ENCODE measurements around the gene CHIC2.

CHIC2 gene

GRCh38 chr4:54093324-54094240 lies 29.2 kb upstream of the CHIC2 start:
- FAIRE-seq (no peak), DNase-seq (ENCODE audit: insufficient read length, low spot score) (no peak)

GRCh38 chr4:54092405-54093323 lies 28.3 kb upstream of the CHIC2 start:
- DNase-seq (ENCODE audit: insufficient read length, low spot score) (no peak), FAIRE-seq (no peak)

GRCh38 chr4:54091637-54092404 lies 27.4 kb upstream of the CHIC2 start:
- FAIRE-seq (peak; percentile 83), DNase-seq (ENCODE audit: insufficient read length, low spot score) (peak; percentile 34)

- no peak for FAIRE-seq
- no peak for DNase-seq (ENCODE audit: insufficient read length, low spot score)
These were observed 26.6 kb upstream of the CHIC2 start for GRCh38 chr4:54090804-54091623.

- DNase-seq (ENCODE audit: insufficient read length, low spot score) (no peak), FAIRE-seq (no peak)
These were observed 26.0 kb upstream of the CHIC2 start for GRCh38 chr4:54090404-54090803.

GRCh38 chr4:54089875-54090274 lies 25.5 kb upstream of the CHIC2 start:
- FAIRE-seq: no peak
- no peak for DNase-seq (ENCODE audit: insufficient read length, low spot score)

- peak; percentile 73 for FAIRE-seq
- peak; percentile 52 for DNase-seq (ENCODE audit: insufficient read length, low spot score)
These were observed 20.9 kb upstream of the CHIC2 start for GRCh38 chr4:54085284-54085683.

GRCh38 chr4:54082168-54082567 lies 17.8 kb upstream of the CHIC2 start:
- DNase-seq (ENCODE audit: insufficient read length, low spot score): peak; percentile 78
- peak; percentile 9 for FAIRE-seq

GRCh38 chr4:54077812-54078211 lies 13.4 kb upstream of the CHIC2 start:
- no peak for FAIRE-seq
- DNase-seq (ENCODE audit: insufficient read length, low spot score): no peak

- FAIRE-seq: no peak
- DNase-seq (ENCODE audit: insufficient read length, low spot score): no peak
These were observed 12.3 kb upstream of the CHIC2 start for GRCh38 chr4:54076673-54077072.

GRCh38 chr4:54074381-54074780 lies 10.0 kb upstream of the CHIC2 start:
- FAIRE-seq (no peak), DNase-seq (ENCODE audit: insufficient read length, low spot score) (no peak)

- no peak for DNase-seq (ENCODE audit: insufficient read length, low spot score)
- FAIRE-seq: no peak
These were observed 9.0 kb upstream of the CHIC2 start for GRCh38 chr4:54073271-54073880.

GRCh38 chr4:54067166-54067565 lies 2.8 kb upstream of the CHIC2 start:
- DNase-seq (ENCODE audit: insufficient read length, low spot score) (no peak), FAIRE-seq (no peak)

GRCh38 chr4:54066718-54067129 lies 2.3 kb upstream of the CHIC2 start:
- DNase-seq (ENCODE audit: insufficient read length, low spot score) (no peak), FAIRE-seq (no peak)

GRCh38 chr4:54066088-54066415 lies 1.6 kb upstream of the CHIC2 start:
- FAIRE-seq (no peak), DNase-seq (ENCODE audit: insufficient read length, low spot score) (no peak)

GRCh38 chr4:54065282-54066087 lies 1.1 kb upstream of the CHIC2 start:
- FAIRE-seq: no peak
- no peak for DNase-seq (ENCODE audit: insufficient read length, low spot score)

- no peak for DNase-seq (ENCODE audit: insufficient read length, low spot score)
- FAIRE-seq: no peak
These were observed 578 bp downstream of the CHIC2 start for GRCh38 chr4:54063737-54064316.

GRCh38 chr4:54063229-54063628 lies 1.2 kb downstream of the CHIC2 start:
- DNase-seq (ENCODE audit: insufficient read length, low spot score) (no peak), FAIRE-seq (no peak)
